H1 (cell line): ENCODE data around the gene DNMT3B. TPM values are rescaled to one million over a fixed set of nuclear protein-coding genes. Genes with fewer than 3 reads are reported as not detected.

Source experiments
- CTCF ChIA-PET: fragments of 300-600 bp; sonication (Branson Sonifier 250); formaldehyde crosslinking; loops from one replicate; lab custom pipeline; 2021; ENCODE audit not compliant: partially characterized antibody; lab: Charles Lee
- POLR2A ChIA-PET: fragments of 300-600 bp; sonication (Branson Sonifier 250); formaldehyde crosslinking; loops from one replicate; lab custom pipeline; 2021; ENCODE audit warnings: inconsistent platforms; ENCODE audit not compliant: partially characterized antibody; lab: Charles Lee
- DNase-seq, 2 experiments: peaks; one replicate each; pipeline versions ENCODE4 v3.0.0 to v3.0.0-alpha.2; 2010 to 2022; ENCODE audit warnings: low spot score in 2 of 2, low read depth in 1 of 2, mixed read lengths in 1 of 2
- FAIRE-seq: peaks from 2 replicates; lab custom pipeline; 2011; peaks lifted over from hg19 to GRCh38; lab: Jason Lieb, UNC
- H2AFZ ChIP-seq: 2 replicates; pipeline ENCODE4 v1.8.1; 2012; ENCODE audit warnings: low read length, inconsistent platforms
- H2AK5ac ChIP-seq: 2 replicates; pipeline ENCODE4 v1.6.1; 2013; ENCODE audit warnings: low read depth, low read length
- H2BK120ac ChIP-seq: replicated peaks from 2 replicates; pipeline ENCODE3; 2013; ENCODE audit warnings: low read depth, low read length, inconsistent platforms
- H2BK12ac ChIP-seq: 2 replicates; pipeline ENCODE4 v1.6.1; 2013; ENCODE audit warnings: low read depth, low read length
- H2BK15ac ChIP-seq: 2 replicates; pipeline ENCODE4 v1.6.1; 2013; ENCODE audit warnings: low read length
- H2BK20ac ChIP-seq: 2 replicates; pipeline ENCODE4 v1.6.1; 2013; ENCODE audit warnings: low read length
- H2BK5ac ChIP-seq: 2 replicates; pipeline ENCODE4 v1.6.1; 2013; ENCODE audit warnings: low read depth, low read length
- H3K14ac ChIP-seq: 2 replicates; pipeline ENCODE4 v1.6.1; 2013; ENCODE audit warnings: inconsistent platforms; ENCODE audit not compliant: insufficient read length
- H3K18ac ChIP-seq: 2 replicates; pipeline ENCODE4 v1.6.1; 2013; ENCODE audit warnings: low read length; ENCODE audit errors: extremely low read depth
- H3K23ac ChIP-seq: 2 replicates; pipeline ENCODE4 v1.6.1; 2013; ENCODE audit warnings: inconsistent platforms; ENCODE audit not compliant: insufficient read length
- H3K23me2 ChIP-seq: 2 replicates; pipeline ENCODE4 v1.6.1; 2013; ENCODE audit warnings: low read depth, low read length
- H3K27ac ChIP-seq: 2 replicates; pipeline ENCODE4 v1.6.1; 2011; ENCODE audit warnings: low read depth, low read length, inconsistent platforms
- H3K27me3 ChIP-seq, 4 experiments: replicated peaks in 1 of 4; 1 replicate in 1 of 4; 2 replicates in 3 of 4; pipeline versions ENCODE4 v1.6.1 to v1.8.1; 2011 to 2013; ENCODE audit warnings: low read length in 3 of 4, mild to moderate bottlenecking in 3 of 4, inconsistent platforms in 2 of 4, mixed read lengths in 2 of 4, moderate library complexity in 1 of 4; ENCODE audit not compliant: control insufficient read depth in 3 of 4, insufficient read depth in 3 of 4; ENCODE audit errors: extremely low read depth in 1 of 4
- H3K36me3 ChIP-seq, 4 experiments: 2 replicates each; pipeline versions ENCODE4 v1.6.1 to v1.8.1; 2011 to 2013; ENCODE audit warnings: mild to moderate bottlenecking in 4 of 4, low read length in 3 of 4, moderate library complexity in 2 of 4, control low read depth in 1 of 4, inconsistent platforms in 1 of 4; ENCODE audit not compliant: insufficient read depth in 4 of 4, control insufficient read depth in 2 of 4
- H3K4ac ChIP-seq: replicated peaks from 2 replicates; pipeline ENCODE3; 2013; ENCODE audit warnings: low read length, low read depth, mixed read lengths, inconsistent platforms; ENCODE audit not compliant: insufficient read length
- H3K4me1 ChIP-seq, 4 experiments: replicated peaks in 1 of 4; 1 replicate in 1 of 4; 2 replicates in 3 of 4; pipeline versions ENCODE4 v1.6.1 to v1.8.1; 2011 to 2013; ENCODE audit warnings: low read length in 3 of 4, inconsistent platforms in 2 of 4, mixed read lengths in 1 of 4; ENCODE audit not compliant: insufficient read depth in 4 of 4, control insufficient read depth in 3 of 4
- H3K4me2 ChIP-seq, 2 experiments: 2 replicates each; pipeline versions ENCODE4 v1.6.1 to v1.8.1; 2011 to 2013; ENCODE audit warnings: low read depth in 2 of 2, low read length in 2 of 2, control low read depth in 1 of 2, inconsistent platforms in 1 of 2, mild to moderate bottlenecking in 1 of 2; ENCODE audit not compliant: insufficient read depth in 1 of 2
- H3K4me3 ChIP-seq, 4 experiments: fragments of 200-600, 300-600 bp in 1 of 4; sonication (generic), shearing (Covaris generic), sonication (Bioruptor Twin) in 1 of 4; 2 replicates each; pipeline versions ENCODE4 v1.5.1 to v1.8.1; 2011 to 2016; ENCODE audit warnings: low read length in 4 of 4, low read depth in 3 of 4, control low read depth in 2 of 4, inconsistent platforms in 2 of 4, mild to moderate bottlenecking in 2 of 4, mixed read lengths in 1 of 4, moderate library complexity in 1 of 4; ENCODE audit not compliant: insufficient read depth in 2 of 4; ENCODE audit errors: extremely low read depth in 1 of 4
- H3K56ac ChIP-seq: replicated peaks from 2 replicates; pipeline ENCODE3; 2013; ENCODE audit warnings: low read depth, mild to moderate bottlenecking, mixed read lengths, low read length, inconsistent platforms; ENCODE audit not compliant: insufficient read length
- H3K79me1 ChIP-seq: 2 replicates; pipeline ENCODE4 v1.6.1; 2013; ENCODE audit warnings: low read depth, low read length, control low read depth
- H3K79me2 ChIP-seq, 2 experiments: 2 replicates each; pipeline versions ENCODE4 v1.6.1 to v1.8.1; 2012 to 2013; ENCODE audit warnings: low read length in 2 of 2, mild to moderate bottlenecking in 2 of 2, inconsistent platforms in 1 of 2; ENCODE audit not compliant: insufficient read depth in 2 of 2, control insufficient read depth in 1 of 2
- H3K9ac ChIP-seq, 4 experiments: replicated peaks in 1 of 4; 1 replicate in 1 of 4; 2 replicates in 3 of 4; pipeline versions ENCODE4 v1.6.1 to v1.8.1; 2011 to 2013; ENCODE audit warnings: low read depth in 3 of 4, low read length in 3 of 4, control low read depth in 2 of 4, mild to moderate bottlenecking in 2 of 4, moderate library complexity in 2 of 4, inconsistent platforms in 1 of 4; ENCODE audit errors: extremely low read depth in 1 of 4
- H3K9me3 ChIP-seq, 2 experiments: 2 replicates each; pipeline versions ENCODE4 v1.6.1 to v1.8.1; 2012 to 2013; ENCODE audit warnings: mild to moderate bottlenecking in 2 of 2, moderate library complexity in 2 of 2, control low read depth in 1 of 2, inconsistent platforms in 1 of 2, low read depth in 1 of 2, low read length in 1 of 2, mixed read lengths in 1 of 2; ENCODE audit not compliant: insufficient read depth in 2 of 2
- H4K20me1 ChIP-seq, 2 experiments: replicated peaks in 1 of 2; 2 replicates each; pipeline versions ENCODE3 to v1.8.1; 2011 to 2013; ENCODE audit warnings: inconsistent platforms in 2 of 2, low read length in 2 of 2, mild to moderate bottlenecking in 1 of 2; ENCODE audit not compliant: insufficient read depth in 2 of 2, control insufficient read depth in 1 of 2
- H4K5ac ChIP-seq: 2 replicates; pipeline ENCODE4 v1.6.1; 2013; ENCODE audit warnings: low read length, low read depth, mixed read lengths, inconsistent platforms; ENCODE audit not compliant: insufficient read length
- H4K8ac ChIP-seq: 2 replicates; pipeline ENCODE4 v1.8.0; 2013; ENCODE audit warnings: mild to moderate bottlenecking, moderate library complexity, low read length, inconsistent platforms; ENCODE audit not compliant: insufficient read depth; ENCODE audit errors: extremely low read depth
- H4K91ac ChIP-seq: replicated peaks from 2 replicates; pipeline ENCODE3; 2013; ENCODE audit warnings: low read length, mixed read lengths, inconsistent platforms; ENCODE audit not compliant: insufficient read length
- CEBPB ChIP-seq: IDR thresholded peaks from 2 replicates; pipeline ENCODE4 v1.6.1; 2012; ENCODE audit warnings: low read depth, low read length
- EZH2 ChIP-seq: fragments of 200-600 bp; sonication (generic); IDR thresholded peaks from 2 replicates; pipeline ENCODE4 v1.7.1; 2012; ENCODE audit warnings: low read depth, mild to moderate bottlenecking, moderate library complexity, low read length, inconsistent platforms; ENCODE audit not compliant: severe bottlenecking
- HDAC2 ChIP-seq, 2 experiments: fragments of 300-600 bp in 1 of 2; sonication (generic) in 1 of 2; IDR thresholded peaks; 2 replicates each; pipeline ENCODE4 v1.6.1; 2011 to 2012; ENCODE audit warnings: low read depth in 2 of 2, low read length in 2 of 2, mild to moderate bottlenecking in 2 of 2, moderate library complexity in 2 of 2, borderline replicate concordance in 1 of 2, inconsistent platforms in 1 of 2
- KDM1A ChIP-seq: fragments of 200-600, 300-600 bp; sonication (generic); IDR thresholded peaks from 2 replicates; pipeline ENCODE4 v1.7.1; 2016; ENCODE audit warnings: mild to moderate bottlenecking, low read length, borderline replicate concordance
- KDM4A ChIP-seq: IDR thresholded peaks from one replicate; pipeline ENCODE4 v1.7.1; 2012; ENCODE audit warnings: low read depth, mild to moderate bottlenecking, moderate library complexity, low read length, inconsistent platforms; ENCODE audit not compliant: severe bottlenecking
- NANOG ChIP-seq: IDR thresholded peaks from 2 replicates; pipeline ENCODE4 v1.6.1; 2011; ENCODE audit warnings: low read length, low read depth, mild to moderate bottlenecking, inconsistent platforms; ENCODE audit not compliant: insufficient read depth, poor library complexity, severe bottlenecking
- RBBP5 ChIP-seq: IDR thresholded peaks from 2 replicates; pipeline ENCODE4 v1.7.1; 2012; ENCODE audit warnings: low read depth, mild to moderate bottlenecking, inconsistent platforms, low read length, moderate library complexity, borderline replicate concordance
- SP1 ChIP-seq: IDR thresholded peaks from 2 replicates; pipeline ENCODE4 v1.6.1; 2011; ENCODE audit warnings: low read depth, low read length
- SP2 ChIP-seq: IDR thresholded peaks from 2 replicates; pipeline ENCODE4 v1.6.1; 2012; ENCODE audit warnings: mild to moderate bottlenecking, low read length, inconsistent platforms
- TBP ChIP-seq: IDR thresholded peaks from 2 replicates; pipeline ENCODE4 v1.6.1; 2011; ENCODE audit warnings: low read depth, low read length, improper control_type of control experiment
- WGBS, 2 experiments: shearing (Covaris generic) in 1 of 2; methylation state at CpG; one replicate each; pipeline versions ENCODE4 v1.1.6 to v1.1.7; 2013 to 2015; ENCODE audit warnings: low lambda C conversion rate in 2 of 2, mixed read lengths in 2 of 2, inconsistent platforms in 1 of 2, low coverage in 1 of 2, missing lambda C conversion rate in 1 of 2; ENCODE audit not compliant: insufficient replicate concordance in 2 of 2, insufficient coverage in 1 of 2, insufficient read length in 1 of 2; ENCODE audit errors: extremely low coverage in 1 of 2, missing lambda C conversion rate in 1 of 2; 5-methylcytosine and 5-hydroxymethylcytosine counted together
- polyA plus RNA-seq, 7 experiments: library from polyadenylated mRNA; depleted of rRNA in 3 of 7; stranded (reverse) in 5 of 7; unstranded in 2 of 7; fragments of >200 nt in 5 of 7; fragments of 200-250 nt in 2 of 7; gene quantifications; 1 replicate in 5 of 7; 2 replicates in 1 of 7; 4 replicates in 1 of 7; pipeline versions ENCODE4 v1.2.1 to v1.2.3, GENCODE V29; 2011 to 2013; ENCODE audit warnings: missing spikeins in 2 of 7, mixed read lengths in 2 of 7
- total RNA-seq: library from RNA; stranded (reverse); fragmentation: NEBNext Ultra II Directional; extraction: Animal tissue kit (Norgen Biotek cat#: 25700); gene quantifications from 2 replicates; pipeline ENCODE4 v1.2.1, GENCODE V29; 2021

Gene DNMT3B
- total and polyA plus RNA-seq, 2 of the 8 experiments (the other 6 are each of a cell fraction or from before 2014, with no cell fraction given), result 433 to 1,016 TPM

DNA sequence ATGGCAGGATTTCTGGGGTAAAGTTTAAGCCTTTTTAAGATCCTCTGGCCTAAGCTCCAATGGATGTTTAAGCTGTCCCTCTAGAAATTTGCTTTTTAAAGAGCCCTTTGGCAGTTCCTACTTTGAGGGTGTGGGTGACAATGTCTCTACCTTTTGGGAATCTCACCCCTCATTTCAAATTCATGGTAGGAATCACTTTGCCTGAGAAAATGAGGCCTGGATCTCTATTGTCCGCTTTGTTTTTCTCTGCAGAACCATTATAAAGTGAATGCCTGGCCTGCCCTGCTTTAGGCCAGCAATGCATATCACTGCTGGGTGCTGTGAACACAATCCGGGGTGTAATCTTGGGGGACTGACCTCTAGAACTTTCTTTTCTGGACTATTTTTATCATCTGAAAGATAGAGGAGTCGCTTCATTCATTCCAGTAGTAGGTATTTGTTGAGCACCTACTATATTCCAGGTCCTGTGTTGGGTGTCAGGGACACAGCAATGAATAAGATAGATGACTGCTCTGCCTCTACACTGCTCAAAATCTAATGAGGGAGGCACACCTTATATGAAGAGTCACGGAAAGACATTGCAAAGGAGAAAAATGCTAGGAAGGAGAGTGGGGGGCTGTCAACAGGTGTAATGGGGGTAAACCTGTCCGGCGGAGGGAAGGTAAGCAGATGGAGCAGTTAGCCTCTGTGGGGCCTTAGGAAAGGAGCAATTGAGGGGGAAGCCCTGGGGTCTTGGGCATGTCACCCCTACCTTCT, 10.3 kb upstream of the DNMT3B start:
- FAIRE-seq, result peak; percentile 58
- peak overlapping the region; percentile 85 for H2AK5ac ChIP-seq
- H2BK120ac ChIP-seq, result peak overlapping the region; percentile 100
- no peak for DNase-seq
- ChIA-PET CTCF (interaction anchor here (0.7 kb wide), 1 partner anchor 78 kb away, joined by 3 read pairs; the partner anchor contains the start of gene C20orf203), POLR2A (interaction anchor here (1.0 to 4.8 kb wide), 5 partner anchors 9 to 14 kb away, joined by 3 to 50 read pairs (median 12); partner anchors contain the start of gene DNMT3B)
- peak overlapping the region; percentile 97 for H2BK20ac ChIP-seq
- no peak overlapping the region for H3K23ac ChIP-seq
- no peaks in the 10 kb centered on the region for H3K9me3 ChIP-seq
- H2AFZ ChIP-seq, result no peak overlapping the region
- no peaks in the 10 kb centered on the region for H3K79me2 ChIP-seq
- H4K5ac ChIP-seq, result peak overlapping the region; percentile 54
- H2BK5ac ChIP-seq, result peak overlapping the region; percentile 98
- H4K8ac ChIP-seq, result no peak overlapping the region; the same call in 1 of the 2 replicates
- H3K9ac ChIP-seq, result no peak overlapping the region
- 8% methylated on average over 6 of the region's 6 CpGs; no CpG with 5 or more reads in 1 of the 2 experiments for WGBS, 2 experiments
- peak overlapping the region; percentile 44 to 52 for H3K4me2 ChIP-seq
- no peaks in the 10 kb centered on the region for H3K36me3 ChIP-seq
- H4K91ac ChIP-seq, result peak overlapping the region; percentile 92
- H4K20me1 ChIP-seq, result no peaks in the 10 kb centered on the region
- H3K18ac ChIP-seq, result peak overlapping the region; percentile 93
- peak overlapping the region in 1 of 4 experiments; percentile 35; a peak in 3 of 8 replicates for H3K4me3 ChIP-seq
- TF ChIP-seq SP1 (peak; percentile 60; the same call in 1 of the 2 replicates), KDM1A (peak; percentile 66; the same call in 1 of the 2 replicates), HDAC2 (IDR thresholded peaks at IDR 0.05; ENCODE audit: borderline replicate concordance in 1 of 2, low read depth in 2 of 2, low read length in 2 of 2) (peak in 1 of 2 experiments; percentile 64; a peak in 2 of 4 replicates), EZH2 (no peak), NANOG (peak; percentile 94), CEBPB (no peak), SP2 (no peak), TBP (0 out of 2 replicates have a peak, but pooled peaks have one; percentile 39), KDM4A (no peak), RBBP5 (no peak)
- H2BK12ac ChIP-seq, result peak overlapping the region; percentile 94
- H3K14ac ChIP-seq, result no peak overlapping the region
- peak overlapping the region; percentile 80 for H3K27ac ChIP-seq
- H3K4ac ChIP-seq, result peak overlapping the region; percentile 61
- H3K23me2 ChIP-seq, result peaks cover 1% of the 10 kb centered on the region; the same call in 1 of the 2 replicates
- H3K27me3 ChIP-seq, result no peaks in the 10 kb centered on the region
- H3K56ac ChIP-seq, result peak overlapping the region; percentile 10
- no peak overlapping the region for H2BK15ac ChIP-seq
- H3K4me1 ChIP-seq, result peaks cover 19 to 33% (median 29%) of the 10 kb centered on the region in 4 experiments
- no peaks in the 10 kb centered on the region for H3K79me1 ChIP-seq
